GM12875 (cell line): ENCODE measurements around the gene BMERB1.

Experiments used
- H3K4me3 ChIP-seq: one replicate; pipeline ENCODE4 v1.5.1; 2011; ENCODE audit warnings: low read depth, low read length, control low read depth
- TF ChIP-seq, protein P1 (sequence below): IDR thresholded peaks from 2 replicates; pipeline ENCODE4 v1.5.1; 2011; ENCODE audit warnings: low read depth, mild to moderate bottlenecking, control low read depth, inconsistent platforms, low read length, moderate library complexity, borderline replicate concordance; ENCODE audit not compliant: insufficient read depth

The BMERB1 gene

DNA sequence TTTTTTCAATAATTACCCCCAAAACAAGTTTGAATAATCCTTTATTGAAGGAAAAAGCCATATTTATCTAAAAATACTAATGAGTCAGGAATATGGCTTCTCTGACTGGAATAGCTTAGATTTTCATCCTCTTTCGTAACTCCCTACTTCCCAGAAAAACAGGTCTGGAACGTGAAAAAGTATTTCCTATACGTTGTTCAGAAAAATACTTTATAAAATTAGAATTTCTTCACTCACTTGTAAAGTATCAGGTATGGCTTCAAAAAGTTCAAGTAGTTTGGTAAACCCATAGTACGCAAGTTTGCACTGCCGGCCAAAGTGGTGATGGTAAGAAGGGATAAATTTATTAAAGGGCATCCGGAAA lies 174.9 kb downstream of the BMERB1 start:
- no peak overlapping the region for H3K4me3 ChIP-seq
- TF ChIP-seq, protein P1, sequence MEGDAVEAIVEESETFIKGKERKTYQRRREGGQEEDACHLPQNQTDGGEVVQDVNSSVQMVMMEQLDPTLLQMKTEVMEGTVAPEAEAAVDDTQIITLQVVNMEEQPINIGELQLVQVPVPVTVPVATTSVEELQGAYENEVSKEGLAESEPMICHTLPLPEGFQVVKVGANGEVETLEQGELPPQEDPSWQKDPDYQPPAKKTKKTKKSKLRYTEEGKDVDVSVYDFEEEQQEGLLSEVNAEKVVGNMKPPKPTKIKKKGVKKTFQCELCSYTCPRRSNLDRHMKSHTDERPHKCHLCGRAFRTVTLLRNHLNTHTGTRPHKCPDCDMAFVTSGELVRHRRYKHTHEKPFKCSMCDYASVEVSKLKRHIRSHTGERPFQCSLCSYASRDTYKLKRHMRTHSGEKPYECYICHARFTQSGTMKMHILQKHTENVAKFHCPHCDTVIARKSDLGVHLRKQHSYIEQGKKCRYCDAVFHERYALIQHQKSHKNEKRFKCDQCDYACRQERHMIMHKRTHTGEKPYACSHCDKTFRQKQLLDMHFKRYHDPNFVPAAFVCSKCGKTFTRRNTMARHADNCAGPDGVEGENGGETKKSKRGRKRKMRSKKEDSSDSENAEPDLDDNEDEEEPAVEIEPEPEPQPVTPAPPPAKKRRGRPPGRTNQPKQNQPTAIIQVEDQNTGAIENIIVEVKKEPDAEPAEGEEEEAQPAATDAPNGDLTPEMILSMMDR: no peak

DNA sequence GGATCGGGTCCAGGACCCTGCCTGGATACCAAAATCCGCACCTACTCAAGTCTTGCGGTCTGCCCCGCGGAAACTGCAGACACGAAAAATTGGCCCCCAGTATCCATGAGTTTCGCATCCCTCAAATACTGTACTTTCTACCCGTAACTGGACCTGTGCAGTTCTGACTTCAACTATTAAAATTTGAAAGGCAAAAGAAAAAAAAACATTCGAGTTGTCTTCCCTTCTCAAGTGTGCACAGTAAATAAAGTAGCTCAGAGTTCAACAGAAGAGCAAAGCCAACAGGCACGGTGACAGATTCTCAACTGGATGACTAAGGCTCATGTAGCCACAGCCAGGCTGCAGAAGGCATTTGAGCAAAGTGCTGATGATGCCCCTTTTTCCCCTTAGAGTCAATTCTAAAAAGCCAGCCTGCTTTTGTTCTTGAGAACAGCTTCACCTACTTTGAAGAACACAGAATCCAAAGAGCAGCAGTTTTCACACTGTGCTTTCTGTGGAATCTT lies 176.0 kb downstream of the BMERB1 start:
- TF ChIP-seq, protein P1: no peak
- no peak overlapping the region for H3K4me3 ChIP-seq

DNA sequence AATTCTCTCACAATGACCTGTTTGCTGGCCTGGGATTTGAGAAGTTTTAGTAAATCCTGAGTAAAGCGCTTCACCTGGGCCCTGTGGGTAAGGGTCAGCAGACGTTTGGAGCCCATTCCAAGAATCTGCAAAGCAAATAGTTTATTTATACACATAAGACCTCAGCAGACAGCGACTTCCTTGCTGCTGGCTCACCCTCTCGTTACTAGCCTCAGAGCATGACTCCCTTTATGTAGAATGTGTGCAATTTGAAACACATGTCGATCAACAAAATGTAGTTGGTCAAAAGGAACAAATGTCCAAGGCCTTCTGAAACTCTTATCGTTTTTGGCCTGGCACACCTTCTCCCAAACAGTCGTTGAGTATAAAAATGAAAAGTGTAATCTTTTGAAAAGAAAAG lies 177.2 kb downstream of the BMERB1 start:
- TF ChIP-seq, protein P1: no peak
- no peak overlapping the region for H3K4me3 ChIP-seq

DNA sequence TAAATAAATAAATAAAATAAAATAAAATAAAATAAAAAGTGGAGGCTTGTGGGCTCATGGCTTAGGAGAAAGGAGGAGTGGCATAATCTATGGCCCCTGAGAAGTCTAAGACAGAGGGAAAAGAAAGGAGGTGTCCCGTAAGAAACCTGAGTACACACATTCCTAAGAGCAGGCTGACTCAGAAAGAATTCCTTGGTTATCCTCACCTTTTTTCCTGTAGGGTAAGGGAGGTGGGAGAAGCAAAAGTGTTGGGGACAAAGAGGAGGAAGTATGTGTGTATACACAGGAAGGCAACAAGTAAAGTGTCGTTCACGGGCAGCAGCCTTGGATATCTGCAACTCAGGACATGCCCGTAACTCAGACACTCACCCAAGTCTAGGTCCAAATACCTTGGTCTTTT lies 179.3 kb downstream of the BMERB1 start:
- TF ChIP-seq, protein P1: no peak
- H3K4me3 ChIP-seq: no peak overlapping the region

DNA sequence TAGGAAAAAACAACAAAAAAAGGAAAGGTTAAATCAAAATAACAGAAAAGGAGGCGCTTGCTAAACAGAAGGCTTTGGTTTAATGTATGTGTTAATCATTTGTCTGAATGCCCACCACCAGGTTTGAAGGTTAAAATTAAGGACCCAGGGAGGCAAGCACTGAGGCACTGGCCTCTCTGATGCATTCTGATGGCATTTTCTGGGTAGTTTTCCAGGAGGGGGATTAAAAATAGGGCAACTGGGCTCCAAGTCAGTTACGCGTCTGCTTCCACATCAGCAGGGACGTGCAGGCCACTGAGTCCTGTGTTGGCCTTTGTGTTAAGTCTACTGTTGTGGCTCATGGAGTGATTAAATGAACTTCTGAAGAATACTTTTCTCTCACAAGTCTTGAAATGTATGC lies 181.6 kb downstream of the BMERB1 start:
- no peak overlapping the region for H3K4me3 ChIP-seq
- TF ChIP-seq, protein P1: no peak

DNA sequence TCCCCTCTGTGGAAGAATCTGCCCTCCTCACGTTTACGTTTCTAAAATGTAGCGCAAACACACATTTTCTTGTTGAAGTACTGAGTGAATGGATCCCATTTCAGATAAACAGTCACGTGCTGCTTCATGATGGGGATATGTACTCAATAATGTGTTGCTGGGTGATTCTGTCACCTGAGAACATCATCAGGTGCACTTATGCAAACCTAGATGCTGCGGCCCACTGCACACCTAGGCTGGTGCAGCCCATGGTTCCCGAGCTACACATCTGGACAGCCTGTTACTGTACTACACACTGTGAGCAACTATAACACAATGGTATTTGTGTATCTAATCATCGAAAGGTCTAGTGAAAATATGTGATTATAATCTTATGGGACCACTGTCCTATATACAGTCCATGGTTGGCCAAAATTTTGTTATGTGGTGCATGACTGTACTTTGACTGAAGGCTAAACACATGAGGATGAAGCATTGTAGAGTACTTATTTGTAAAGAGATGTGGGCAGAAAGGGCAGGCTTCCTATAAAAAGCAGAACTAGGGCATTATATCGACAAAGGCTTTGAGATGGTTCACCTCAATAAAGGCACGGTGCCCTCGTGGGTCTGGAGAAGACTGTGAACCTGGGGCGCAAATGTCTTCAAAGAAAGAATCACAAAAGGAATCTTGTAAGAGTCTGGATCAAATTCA lies 182.2 kb downstream of the BMERB1 start:
- TF ChIP-seq, protein P1: no peak
- H3K4me3 ChIP-seq: no peak overlapping the region

DNA sequence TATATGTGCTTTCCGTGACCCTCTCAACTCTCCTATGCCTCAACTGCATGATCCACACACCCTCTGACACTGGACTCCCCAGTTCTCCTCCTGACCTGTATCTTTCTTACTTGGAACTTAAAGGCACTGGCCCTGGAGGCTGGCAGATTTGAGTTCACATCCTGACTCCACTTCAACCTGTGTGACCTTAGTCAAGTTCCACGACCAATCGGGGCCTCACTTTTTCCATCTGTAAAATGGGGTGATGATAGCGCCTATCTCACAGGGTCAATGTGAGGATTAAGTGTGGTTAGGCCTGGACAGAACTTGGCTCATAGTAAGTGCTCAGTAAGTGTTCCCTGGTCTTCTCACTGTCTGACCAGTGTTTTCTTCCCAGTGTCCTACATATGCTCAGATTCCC lies 183.5 kb downstream of the BMERB1 start:
- TF ChIP-seq, protein P1: no peak
- no peak overlapping the region for H3K4me3 ChIP-seq
